Heart right ventricle (tissue), 16 donors: Measurements from ENCODE around the gene ZNF611. TPM values are rescaled to one million over a fixed set of nuclear protein-coding genes. Genes with fewer than 3 reads are reported as not detected.
A peak's percentile ranks its signal among the peaks of the same experiment; 100 is the strongest.
"Not testable (repeated sequence)": the region's sequence is repeated elsewhere in the genome, so short reads cannot be mapped to it uniquely, and the experiment has no call there.

ENCODE experiments used
- ATAC-seq, 8 donors: fragments of 200-7000 bp; cut with Tn5 transposase; one replicate each; pipeline ENCODE4 v1.9.1; 2020; ENCODE audit warnings: mild to moderate bottlenecking in 8 of 8, moderate library complexity in 8 of 8, moderate number of reproducible peaks in 1 of 8
- DNase-seq, 2 donors: peaks; one replicate each; pipeline ENCODE4 v3.0.0-alpha.2; 2020
- H3K27ac ChIP-seq, 10 donors: fragments of 200-600 bp; sonication (generic) in 2 of 10; one replicate each; pipeline versions ENCODE4 v1.5.0 to v1.8.0; 2020 to 2022; ENCODE audit warnings: mild to moderate bottlenecking in 3 of 10
- H3K27me3 ChIP-seq, 7 donors: fragments of 200-600 bp; one replicate each; pipeline ENCODE4 v1.8.0; 2021 to 2022; ENCODE audit warnings: mild to moderate bottlenecking in 2 of 7
- H3K36me3 ChIP-seq, 9 donors: fragments of 200-600 bp; sonication (generic) in 1 of 9; one replicate each; pipeline versions ENCODE4 v1.5.0 to v1.8.0; 2020 to 2022; ENCODE audit warnings: mild to moderate bottlenecking in 2 of 9
- H3K4me1 ChIP-seq, 9 donors: fragments of 200-600 bp; sonication (generic) in 1 of 9; one replicate each; pipeline versions ENCODE4 v1.5.0 to v1.8.0; 2020 to 2022; ENCODE audit warnings: mild to moderate bottlenecking in 4 of 9
- H3K4me3 ChIP-seq, 10 donors: fragments of 200-600 bp; sonication (generic) in 2 of 10; one replicate each; pipeline versions ENCODE4 v1.5.0 to v1.8.0; 2020 to 2022; ENCODE audit warnings: mild to moderate bottlenecking in 7 of 10, moderate library complexity in 2 of 10
- H3K9me3 ChIP-seq, 11 donors: fragments of 200-600 bp in 10 of 11; sonication (generic) in 2 of 11; one replicate each; pipeline versions ENCODE4 v1.5.0 to v1.8.0; 2013 to 2022; ENCODE audit warnings: mild to moderate bottlenecking in 2 of 11, control low read depth in 1 of 11, moderate library complexity in 1 of 11
- CTCF ChIP-seq, 9 donors: fragments of 200-600 bp; sonication (generic) in 2 of 9; IDR thresholded peaks; one replicate each; pipeline versions ENCODE4 v1.5.0 to v1.8.0; 2021 to 2022; ENCODE audit warnings: antibody characterized with exemption in 9 of 9, mild to moderate bottlenecking in 5 of 9, moderate library complexity in 1 of 9
- WGBS, 2 donors: extraction: QIAGEN DNeasy Blood & Tissue Kit; methylation state at CpG; one replicate each; pipeline ENCODE4 v1.1.7; 2013; ENCODE audit warnings: inconsistent platforms in 1 of 2; 5-methylcytosine and 5-hydroxymethylcytosine counted together
- intact Hi-C, 10 donors: fragments of 100-400 bp; cut with DNase I; formaldehyde crosslinking; loops; one replicate each; pipeline versions ENCODE4 v1.11.1 to v1.14.2; 2022
- polyA plus RNA-seq, 2 donors: library from polyadenylated mRNA; stranded (reverse); fragments of 200-250 nt; gene quantifications; one replicate each; pipeline ENCODE4 v1.2.3, GENCODE V29; 2013
- total RNA-seq, 10 donors: library from RNA; stranded (reverse); fragmentation: NEBNext Ultra II Directional in 3 of 10; extraction: Animal tissue kit (Norgen Biotek cat#: 25700) in 3 of 10; gene quantifications; one replicate each; pipeline versions ENCODE4 v1.2.1 to v1.2.4, GENCODE V29; 2021 to 2023
- donor health status: Arrhythmogenic right ventricular cardiomyopathy.
- donor health status: ischemic (EF 13 %, LVEDD 7.1; RV severe dilation, severe dysfunction).
- donor health status: healthy with polysubstance abuse.
- donor health status: DM: no; HTN: yes; CAD: no.
- donor health status: DM: no; HTN: no; CAD: no.
- donor health status: ischemic (EF 25% LVEDD 6.9; RV normal size, moderate dysfunction).
- donor health status: ischemic (EF 25% LVEDD 5.7; RV mildly dilated, moderate dysfunction).
- donor health status: healthy.
- donor health status: DM: yes; HTN: yes; CAD: no.
- donor health status: Ischemic cardiomyopathy.
- donor health status: ischemic (EF 35%, LVEDD 5.7; RV mildly dilated, moderate dysfunction).
- donor health status: nonischemic (EF 11% LVEDD 7.7; RV severe dilation, severe dysfunction).
- donor health status: DM: yes; HTN: yes; CAD: no.
- donor health status: PGD.
- donor health status: ischemic (EF 29% LVEDD 5.4; RV normal size, mild dysfunction).
- donor health status: nonischemic (EF 23%, LVEDD 6.1; RV moderate dilation, normal function).

Gene ZNF611
- total and polyA plus RNA-seq, 12 donors = 2.3 to 9.8 (median 7.6) TPM

GRCh38 chr19:52748336-52748950 is 13.6 kb upstream of the ZNF611 start:
- intact Hi-C loops = loop anchor here in 5 of 10 donors (1.0 to 10.0 kb wide), 7 partner anchors 144 to 504 kb away; no protein-coding TSS in a partner anchor
- Histone ChIP-seq H3K4me3 (no peak overlapping the region), H3K36me3 (no peaks in the 10 kb centered on the region), H3K27me3 (no peaks in the 10 kb centered on the region), H3K9me3 (no peaks in the 10 kb centered on the region), H3K27ac (no peak overlapping the region), H3K4me1 (peaks cover 0 to 4% (median 0%) of the 10 kb centered on the region in 9 donors)
- DNase-seq = peak in 1 of 2 donors; percentile 8
- WGBS, 2 donors = 32 to 41% methylated on average over 8 of the region's 8 CpGs
- TF ChIP-seq CTCF (IDR thresholded peaks at IDR 0.05) = peak; percentile 15 to 63 (median 46)
- peak in 2 of 8 donors; percentile 46 to 60 for ATAC-seq

GRCh38 chr19:52745919-52746318 is 11.1 kb upstream of the ZNF611 start:
- intact Hi-C loops = loop anchor here in 4 of 10 donors (5.0 to 10.0 kb wide), 5 partner anchors 141 to 501 kb away; no protein-coding TSS in a partner anchor
- WGBS, 2 donors = 59 to 64% methylated on average over 10 of the region's 10 CpGs
- not testable (repeated sequence) for H3K27ac ChIP-seq, H3K9me3 ChIP-seq, DNase-seq, H3K4me3 ChIP-seq, H3K27me3 ChIP-seq, H3K4me1 ChIP-seq, H3K36me3 ChIP-seq, ATAC-seq

GRCh38 chr19:52743091-52743490 is 8.2 kb upstream of the ZNF611 start:
- 87 to 93% methylated on average over 3 of the region's 3 CpGs for WGBS, 2 donors
- intact Hi-C loops = loop anchor here in 3 of 10 donors (10.0 kb wide), 3 partner anchors 138 to 498 kb away; no protein-coding TSS in a partner anchor
- Histone ChIP-seq H3K36me3 (no peaks in the 10 kb centered on the region), H3K9me3 (no peaks in the 10 kb centered on the region), H3K4me3 (no peak overlapping the region), H3K4me1 (no peaks in the 10 kb centered on the region), H3K27me3 (no peaks in the 10 kb centered on the region), H3K27ac (no peak overlapping the region)
- ATAC-seq (no peak), DNase-seq (no peak)
- TF ChIP-seq CTCF (IDR thresholded peaks at IDR 0.05) = no peak

- Histone ChIP-seq H3K27ac (no peak overlapping the region), H3K4me3 (no peak overlapping the region), H3K27me3 (no peaks in the 10 kb centered on the region), H3K9me3 (no peaks in the 10 kb centered on the region), H3K36me3 (no peaks in the 10 kb centered on the region), H3K4me1 (no peaks in the 10 kb centered on the region)
- intact Hi-C loops = loop anchor here in 3 of 10 donors (10.0 kb wide), 3 partner anchors 138 to 498 kb away; no protein-coding TSS in a partner anchor
- ATAC-seq (no peak), DNase-seq (no peak)
- TF ChIP-seq CTCF (IDR thresholded peaks at IDR 0.05) = no peak
- 47 to 55% methylated on average over 3 of the region's 3 CpGs for WGBS, 2 donors
These were observed 7.7 kb upstream of the ZNF611 start for GRCh38 chr19:52742516-52742915.

GRCh38 chr19:52741951-52742485 is 7.2 kb upstream of the ZNF611 start:
- H3K36me3 ChIP-seq = no peaks in the 10 kb centered on the region
- no peak for DNase-seq
- H3K27me3 ChIP-seq = no peaks in the 10 kb centered on the region
- no peak overlapping the region for H3K4me3 ChIP-seq
- intact Hi-C loops = loop anchor here in 3 of 10 donors (10.0 kb wide), 3 partner anchors 137 to 497 kb away; no protein-coding TSS in a partner anchor
- 58 to 65% methylated on average over 6 of the region's 6 CpGs for WGBS, 2 donors
- H3K9me3 ChIP-seq = no peaks in the 10 kb centered on the region
- no peak overlapping the region for H3K27ac ChIP-seq
- H3K4me1 ChIP-seq = no peaks in the 10 kb centered on the region
- ATAC-seq = no peak
- no peak for TF ChIP-seq CTCF (IDR thresholded peaks at IDR 0.05)

- WGBS, 2 donors = 53 to 54% methylated on average over 7 of the region's 7 CpGs
- ATAC-seq = not testable (repeated sequence)
- intact Hi-C loops = loop anchor here in 3 of 10 donors (10.0 kb wide), 3 partner anchors 137 to 497 kb away; no protein-coding TSS in a partner anchor
These were observed 6.5 kb upstream of the ZNF611 start for GRCh38 chr19:52741371-52741770.

More at GRCh38 chr19:52741371-52741770, 6.5 kb upstream of the ZNF611 start:
- not testable (repeated sequence) for H3K36me3 ChIP-seq, DNase-seq, H3K27ac ChIP-seq, H3K4me1 ChIP-seq, H3K27me3 ChIP-seq, H3K9me3 ChIP-seq, H3K4me3 ChIP-seq
